Keratinocyte (primary cell): ENCODE data around the gene CD1B. TPM values are rescaled to one million over a fixed set of nuclear protein-coding genes. Genes with fewer than 3 reads are reported as not detected.

Source experiments
- DNase-seq: peaks from one replicate; pipeline ENCODE4 v3.0.0-alpha.2; 2011; ENCODE audit warnings: low read depth, missing footprints, low spot score
- FAIRE-seq: peaks from 2 replicates; lab custom pipeline; 2011; peaks lifted over from hg19 to GRCh38; lab: Jason Lieb, UNC
- H2AFZ ChIP-seq: 2 replicates; pipeline ENCODE4 v1.6.0; 2012; ENCODE audit warnings: low read length, control low read depth, inconsistent platforms; ENCODE audit not compliant: control insufficient read depth
- H3K27ac ChIP-seq: 2 replicates; pipeline ENCODE4 v1.5.1; 2011; ENCODE audit warnings: low read length; ENCODE audit not compliant: control insufficient read depth, insufficient read depth
- H3K27me3 ChIP-seq: 3 replicates; pipeline ENCODE4 v1.6.0; 2011; ENCODE audit warnings: low read length; ENCODE audit not compliant: control insufficient read depth, insufficient read depth; ENCODE audit errors: extremely low read depth
- H3K36me3 ChIP-seq, 2 experiments: 2 replicates in 1 of 2; 3 replicates in 1 of 2; pipeline ENCODE4 v1.5.1; 2011; ENCODE audit warnings: low read length in 2 of 2, mild to moderate bottlenecking in 1 of 2; ENCODE audit not compliant: control insufficient read depth in 2 of 2, insufficient read depth in 2 of 2; ENCODE audit errors: extremely low read depth in 1 of 2
- H3K4me1 ChIP-seq: 3 replicates; pipeline ENCODE4 v1.5.1; 2011; ENCODE audit warnings: low read length; ENCODE audit not compliant: control insufficient read depth, insufficient read depth; ENCODE audit errors: extremely low read depth
- H3K4me2 ChIP-seq: 3 replicates; pipeline ENCODE4 v1.6.0; 2011; ENCODE audit warnings: low read depth, low read length; ENCODE audit not compliant: control insufficient read depth, insufficient read depth; ENCODE audit errors: extremely low read depth
- H3K4me3 ChIP-seq, 3 experiments: fragments of 200-600 bp in 1 of 3; sonication (generic) in 1 of 3; 2 replicates in 2 of 3; 3 replicates in 1 of 3; pipeline ENCODE4 v1.5.1; 2011 to 2016; ENCODE audit warnings: low read length in 3 of 3, mild to moderate bottlenecking in 3 of 3, control low read depth in 2 of 3, inconsistent platforms in 1 of 3, low read depth in 1 of 3, mixed read lengths in 1 of 3, mixed run types in 1 of 3, moderate library complexity in 1 of 3; ENCODE audit not compliant: control insufficient read depth in 2 of 3, insufficient read depth in 2 of 3; ENCODE audit errors: extremely low read depth in 1 of 3
- H3K79me2 ChIP-seq: 2 replicates; pipeline ENCODE4 v1.6.0; 2012; ENCODE audit warnings: low read length; ENCODE audit not compliant: control insufficient read depth, insufficient read depth
- H3K9ac ChIP-seq: 3 replicates; pipeline ENCODE4 v1.6.0; 2011; ENCODE audit warnings: low read length; ENCODE audit not compliant: control insufficient read depth, insufficient read depth; ENCODE audit errors: extremely low read depth
- H3K9me1 ChIP-seq: 3 replicates; pipeline ENCODE4 v1.6.0; 2011; ENCODE audit warnings: low read length; ENCODE audit not compliant: control insufficient read depth, insufficient read depth; ENCODE audit errors: extremely low read depth
- H3K9me3 ChIP-seq: 2 replicates; pipeline ENCODE4 v1.5.1; 2012; ENCODE audit warnings: low read depth, low read length; ENCODE audit not compliant: control insufficient read depth
- H4K20me1 ChIP-seq: 3 replicates; pipeline ENCODE4 v1.6.0; 2011; ENCODE audit warnings: low read length; ENCODE audit not compliant: control insufficient read depth, insufficient read depth; ENCODE audit errors: extremely low read depth
- EZH2 ChIP-seq: IDR thresholded peaks from one replicate; pipeline ENCODE4 v1.6.1; 2012; ENCODE audit warnings: inconsistent platforms, mild to moderate bottlenecking, low read length, moderate library complexity
- dilution Hi-C: fragments of 300-500 bp; cut with MboI; formaldehyde crosslinking; loops from one replicate; pipeline ENCODE4 v1.7.0; 2020; ENCODE audit warnings: low sequenced_read_pairs; ENCODE audit not compliant: extremely low pct_ligation_motif_present
- polyA plus RNA-seq, 5 experiments: library from polyadenylated mRNA; depleted of rRNA in 3 of 5; stranded (reverse) in 3 of 5; stranded (forward) in 1 of 5; unstranded in 1 of 5; fragments of >200 nt; gene quantifications; 1 replicate in 1 of 5; 2 replicates in 3 of 5; 3 replicates in 1 of 5; pipeline versions ENCODE4 v1.2.1 to v1.2.3, GENCODE V29; 2011 to 2012; ENCODE audit warnings: missing spikeins in 2 of 5, low read depth in 1 of 5, low replicate concordance in 1 of 5
- TF ChIP-seq, protein P1 (sequence below), 3 experiments: IDR thresholded peaks in 1 of 3; conservative IDR thresholded peaks in 1 of 3; optimal IDR thresholded peaks in 1 of 3; 2 replicates in 2 of 3; 3 replicates in 1 of 3; pipeline versions ENCODE3 to v1.5.1; 2011; ENCODE audit warnings: low read length in 3 of 3, mild to moderate bottlenecking in 3 of 3, moderate library complexity in 2 of 3, control low read depth in 1 of 3, inconsistent platforms in 1 of 3; ENCODE audit not compliant: insufficient read depth in 2 of 3; ENCODE audit errors: extremely low read depth in 1 of 3

CD1B gene
- polyA plus RNA-seq, 1 donor (not counting 4 experiments of a cell fraction or from before 2014, with no cell fraction given), result not detected

DNA sequence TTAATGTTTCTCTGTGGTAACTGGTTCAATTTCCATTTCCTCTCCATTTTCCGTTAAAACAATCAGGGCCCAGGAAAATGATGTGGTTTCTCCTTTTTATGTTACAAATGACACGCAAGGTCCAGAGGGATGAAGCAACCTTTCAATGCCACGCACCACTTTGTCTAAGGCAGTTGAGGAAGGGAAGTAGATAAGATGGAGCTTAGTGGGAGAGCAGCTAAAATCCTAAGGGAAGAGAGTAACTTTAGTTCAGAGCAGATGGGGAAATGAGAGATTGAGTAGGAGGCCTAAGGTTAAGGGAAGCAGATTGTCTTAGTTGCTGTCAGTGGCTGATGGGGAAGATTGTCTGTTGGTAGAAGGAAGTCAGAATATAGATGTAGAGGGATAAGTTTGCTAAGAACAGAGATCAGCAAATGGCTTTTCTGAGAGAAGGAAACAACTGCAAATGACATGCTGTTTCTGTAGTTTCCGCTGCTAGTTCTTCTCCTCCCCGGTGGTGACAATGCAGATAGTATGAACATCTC is 40.9 kb downstream of the CD1B start:
- no peak overlapping the region for H3K27ac ChIP-seq
- H3K9me1 ChIP-seq, result no peaks in the 10 kb centered on the region
- H3K4me1 ChIP-seq, result no peaks in the 10 kb centered on the region
- H3K4me2 ChIP-seq, result no peak overlapping the region
- H3K27me3 ChIP-seq, result no peaks in the 10 kb centered on the region
- no peak overlapping the region for H2AFZ ChIP-seq
- no peaks in the 10 kb centered on the region for H3K9me3 ChIP-seq
- no peak for FAIRE-seq
- no peaks in the 10 kb centered on the region for H3K79me2 ChIP-seq
- no peak for TF ChIP-seq EZH2
- TF ChIP-seq, protein P1, sequence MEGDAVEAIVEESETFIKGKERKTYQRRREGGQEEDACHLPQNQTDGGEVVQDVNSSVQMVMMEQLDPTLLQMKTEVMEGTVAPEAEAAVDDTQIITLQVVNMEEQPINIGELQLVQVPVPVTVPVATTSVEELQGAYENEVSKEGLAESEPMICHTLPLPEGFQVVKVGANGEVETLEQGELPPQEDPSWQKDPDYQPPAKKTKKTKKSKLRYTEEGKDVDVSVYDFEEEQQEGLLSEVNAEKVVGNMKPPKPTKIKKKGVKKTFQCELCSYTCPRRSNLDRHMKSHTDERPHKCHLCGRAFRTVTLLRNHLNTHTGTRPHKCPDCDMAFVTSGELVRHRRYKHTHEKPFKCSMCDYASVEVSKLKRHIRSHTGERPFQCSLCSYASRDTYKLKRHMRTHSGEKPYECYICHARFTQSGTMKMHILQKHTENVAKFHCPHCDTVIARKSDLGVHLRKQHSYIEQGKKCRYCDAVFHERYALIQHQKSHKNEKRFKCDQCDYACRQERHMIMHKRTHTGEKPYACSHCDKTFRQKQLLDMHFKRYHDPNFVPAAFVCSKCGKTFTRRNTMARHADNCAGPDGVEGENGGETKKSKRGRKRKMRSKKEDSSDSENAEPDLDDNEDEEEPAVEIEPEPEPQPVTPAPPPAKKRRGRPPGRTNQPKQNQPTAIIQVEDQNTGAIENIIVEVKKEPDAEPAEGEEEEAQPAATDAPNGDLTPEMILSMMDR (optimal IDR thresholded peaks at IDR 0.05 in 1 of 3, IDR thresholded peaks at IDR 0.05 in 1 of 3, conservative IDR thresholded peaks at IDR 0.05 in 1 of 3; ENCODE audit: extremely low read depth in 1 of 3, insufficient read depth in 2 of 3, low read length in 3 of 3), result no peak
- H3K9ac ChIP-seq, result no peak overlapping the region
- no peaks in the 10 kb centered on the region for H3K36me3 ChIP-seq
- no peaks in the 10 kb centered on the region for H4K20me1 ChIP-seq
- H3K4me3 ChIP-seq, result no peak overlapping the region
- dilution Hi-C loops, result no loop called here
- no peak for DNase-seq

DNA sequence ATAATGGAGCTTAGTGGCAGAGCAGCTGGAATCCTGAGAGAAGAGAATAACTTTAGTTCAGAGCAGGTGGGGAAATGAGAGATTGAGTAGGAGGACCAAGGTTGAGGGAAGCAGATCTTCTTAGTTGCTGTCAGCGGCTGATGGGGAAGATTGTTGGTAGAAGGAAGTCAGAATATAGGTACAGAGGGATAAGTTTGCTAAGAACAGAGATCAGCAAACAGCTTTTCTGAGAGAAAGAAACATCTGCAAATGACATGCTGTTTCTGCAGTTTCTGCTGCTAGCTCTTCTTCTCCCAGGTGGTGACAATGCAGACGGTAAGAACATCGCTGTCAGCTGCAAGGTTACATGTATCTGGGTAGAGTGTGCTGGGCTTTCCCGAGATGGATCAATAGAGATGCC is 41.5 kb downstream of the CD1B start, which contains the start of gene CD1C:
Gene CD1C, plus strand, starts transcription at position 113 of the 400 bp plus-strand sequence. Its CDS starts 142 bp downstream, at position 255.
- H3K4me1 ChIP-seq, result no peaks in the 10 kb centered on the region
- FAIRE-seq, result no peak

More for the DNA sequence above, 41.5 kb downstream of the CD1B start, which contains the start of gene CD1C:
- TF ChIP-seq, protein P1 (optimal IDR thresholded peaks at IDR 0.05 in 1 of 3, IDR thresholded peaks at IDR 0.05 in 1 of 3, conservative IDR thresholded peaks at IDR 0.05 in 1 of 3; ENCODE audit: extremely low read depth in 1 of 3, insufficient read depth in 2 of 3, low read length in 3 of 3), result no peak
- no peak for TF ChIP-seq EZH2
- Histone ChIP-seq H3K4me3 (no peak within 1 kb of the TSS), H3K36me3 (no peaks in the 10 kb centered on the region), H3K4me2 (no peak within 1 kb of the TSS), H3K9me1 (no peaks in the 10 kb centered on the region), H3K27me3 (no peaks in the 10 kb centered on the region), H2AFZ (no peak within 1 kb of the TSS), H4K20me1 (no peaks in the 10 kb centered on the region), H3K9me3 (no peaks in the 10 kb centered on the region), H3K27ac (no peak within 1 kb of the TSS), H3K79me2 (no peaks in the 10 kb centered on the region), H3K9ac (no peak within 1 kb of the TSS)
- dilution Hi-C loops, result no loop called here
- DNase-seq, result no peak
